ENCODE results near the gene TRIM14.

DNA sequence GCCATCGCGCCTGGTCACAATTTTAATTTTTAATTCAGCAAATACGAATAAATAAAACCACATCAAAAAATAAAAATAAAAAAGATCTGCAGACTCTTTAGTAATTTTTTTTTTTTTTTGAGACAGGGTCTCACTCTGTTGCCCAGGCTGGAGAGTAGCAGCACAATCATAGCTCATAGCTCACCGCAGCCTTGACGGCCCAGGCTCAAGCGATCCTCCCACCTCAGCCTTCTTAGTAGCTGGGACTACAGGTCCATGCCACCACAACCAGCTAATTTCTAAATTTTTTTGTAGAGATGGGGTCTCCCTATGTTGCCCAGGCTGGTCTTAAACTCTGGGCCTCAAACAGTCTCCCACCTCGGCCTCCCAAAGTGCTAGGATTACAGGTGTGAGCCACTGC is 48.3 kb downstream of the TRIM14 start:
- TF ChIP-seq, protein P1, sequence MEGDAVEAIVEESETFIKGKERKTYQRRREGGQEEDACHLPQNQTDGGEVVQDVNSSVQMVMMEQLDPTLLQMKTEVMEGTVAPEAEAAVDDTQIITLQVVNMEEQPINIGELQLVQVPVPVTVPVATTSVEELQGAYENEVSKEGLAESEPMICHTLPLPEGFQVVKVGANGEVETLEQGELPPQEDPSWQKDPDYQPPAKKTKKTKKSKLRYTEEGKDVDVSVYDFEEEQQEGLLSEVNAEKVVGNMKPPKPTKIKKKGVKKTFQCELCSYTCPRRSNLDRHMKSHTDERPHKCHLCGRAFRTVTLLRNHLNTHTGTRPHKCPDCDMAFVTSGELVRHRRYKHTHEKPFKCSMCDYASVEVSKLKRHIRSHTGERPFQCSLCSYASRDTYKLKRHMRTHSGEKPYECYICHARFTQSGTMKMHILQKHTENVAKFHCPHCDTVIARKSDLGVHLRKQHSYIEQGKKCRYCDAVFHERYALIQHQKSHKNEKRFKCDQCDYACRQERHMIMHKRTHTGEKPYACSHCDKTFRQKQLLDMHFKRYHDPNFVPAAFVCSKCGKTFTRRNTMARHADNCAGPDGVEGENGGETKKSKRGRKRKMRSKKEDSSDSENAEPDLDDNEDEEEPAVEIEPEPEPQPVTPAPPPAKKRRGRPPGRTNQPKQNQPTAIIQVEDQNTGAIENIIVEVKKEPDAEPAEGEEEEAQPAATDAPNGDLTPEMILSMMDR (conservative IDR thresholded peaks at IDR 0.05), result no peak
- no peak for TF ChIP-seq EZH2 (IDR thresholded peaks at IDR 0.05; ENCODE audit: low read depth)
